Activated B cell treated with CpG ODN at 0.5 μM for 24 hours (primary cell): ENCODE data around the gene ZC3HAV1. TPM values are rescaled to one million over a fixed set of nuclear protein-coding genes. Genes with fewer than 3 reads are reported as not detected.
"Not testable (repeated sequence)": the region's sequence is repeated elsewhere in the genome, so short reads cannot be mapped to it uniquely, and the experiment has no call there.

Experiments used
- ATAC-seq: fragments of 200-7000 bp; cut with Tn5 transposase; one replicate; pipeline ENCODE4 v1.10.0; 2021; ENCODE audit warnings: low read depth, mild to moderate bottlenecking, moderate library complexity
- CTCF ChIA-PET: fragments of 350-600 bp; sonication (Branson Sonifier 250); formaldehyde crosslinking; loops from one replicate; lab custom pipeline; 2021; ENCODE audit warnings: antibody characterized with exemption; lab: Charles Lee
- POLR2A ChIA-PET: fragments of 350-600 bp; sonication (Branson Sonifier 250); formaldehyde crosslinking; loops from one replicate; lab custom pipeline; 2021; ENCODE audit warnings: antibody characterized with exemption; lab: Charles Lee
- DNase-seq: peaks from one replicate; pipeline ENCODE4 v3.0.0; 2022
- H3K27ac Mint-ChIP-seq: one replicate; pipeline ENCODE4 v1.8.0; 2020; ENCODE audit warnings: mixed read lengths
- H3K27me3 Mint-ChIP-seq: one replicate; pipeline ENCODE4 v1.8.0; 2021; ENCODE audit warnings: mixed read lengths
- H3K36me3 Mint-ChIP-seq: one replicate; pipeline ENCODE4 v1.8.0; 2021; ENCODE audit warnings: low read depth, mixed read lengths
- H3K4me1 Mint-ChIP-seq: one replicate; pipeline ENCODE4 v1.8.0; 2021; ENCODE audit warnings: mixed read lengths
- H3K4me3 Mint-ChIP-seq: one replicate; pipeline ENCODE4 v1.8.0; 2020; ENCODE audit warnings: mild to moderate bottlenecking, mixed read lengths
- H3K9me3 Mint-ChIP-seq: one replicate; pipeline ENCODE4 v1.8.0; 2020; ENCODE audit warnings: mixed read lengths
- CTCF ChIP-seq: fragments of 200-600 bp; IDR thresholded peaks from one replicate; pipeline ENCODE4 v1.8.0; 2022; ENCODE audit warnings: antibody characterized with exemption, mild to moderate bottlenecking
- intact Hi-C: fragments of 100-400 bp; cut with micrococcal nuclease; formaldehyde crosslinking; loops from one replicate; pipeline ENCODE4 v1.15.1; 2024
- total RNA-seq: library from RNA; stranded (reverse); gene quantifications from 2 replicates; pipeline ENCODE4 v1.2.3, GENCODE V29; 2022

ZC3HAV1 gene
- total RNA-seq, 1 donor from 2014 or later, result 80.7 TPM

DNA sequence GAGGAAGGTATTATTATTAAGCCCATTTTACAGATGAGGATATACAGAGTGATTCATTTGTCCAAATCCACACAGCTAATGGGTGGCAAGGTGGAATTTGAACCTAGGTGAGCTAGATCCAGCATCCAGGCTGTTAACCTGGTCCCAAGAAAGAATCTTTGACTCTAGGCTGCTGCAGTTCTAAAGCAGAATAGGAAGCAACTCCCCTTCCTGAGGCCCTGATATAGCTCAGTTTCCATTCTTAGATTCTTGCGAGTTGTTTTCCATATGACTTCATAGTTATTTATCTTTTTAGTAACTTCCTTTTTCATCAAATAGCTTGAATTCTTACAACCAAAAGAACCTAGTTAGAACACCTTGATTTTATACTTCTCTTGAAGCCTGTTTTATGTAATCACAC, 49.6 kb downstream of the ZC3HAV1 start:
- Mint-ChIP-seq H3K9me3 (no peaks in the 10 kb centered on the region), H3K36me3 (peaks cover 86% of the 10 kb centered on the region), H3K4me3 (no peak overlapping the region), H3K4me1 (peaks cover 5% of the 10 kb centered on the region), H3K27ac (peak overlapping the region; percentile 54), H3K27me3 (no peaks in the 10 kb centered on the region)
- ATAC-seq, result no peak
- TF ChIP-seq CTCF, result no peak
- intact Hi-C loops, result loop anchor here (2.0 kb wide), 1 partner anchor 15 kb away; no protein-coding TSS in a partner anchor
- ChIA-PET CTCF (interaction anchor here (1.6 kb wide), 1 partner anchor 15 kb away, joined by 5 read pairs; no protein-coding TSS in a partner anchor), POLR2A (no interaction called here)
- no peak for DNase-seq

GRCh38 chr7:139058943-139059342, 50.6 kb downstream of the ZC3HAV1 start:
- DNase-seq (no peak), ATAC-seq (no peak)
- Mint-ChIP-seq H3K27ac (no peak overlapping the region), H3K9me3 (no peaks in the 10 kb centered on the region), H3K27me3 (no peaks in the 10 kb centered on the region), H3K4me1 (peaks cover 5% of the 10 kb centered on the region), H3K4me3 (no peak overlapping the region), H3K36me3 (peaks cover 86% of the 10 kb centered on the region)
- intact Hi-C loops, result no loop called here
- CTCF ChIA-PET, result interaction anchor here (1.0 kb wide), 1 partner anchor 9 kb away, joined by 3 read pairs; no protein-coding TSS in a partner anchor
- no peak for TF ChIP-seq CTCF
- POLR2A ChIA-PET, result no interaction called here

- Mint-ChIP-seq H3K27ac (no peak overlapping the region), H3K27me3 (no peaks in the 10 kb centered on the region), H3K9me3 (no peaks in the 10 kb centered on the region), H3K4me1 (peaks cover 5% of the 10 kb centered on the region), H3K36me3 (peaks cover 83% of the 10 kb centered on the region), H3K4me3 (no peak overlapping the region)
- no peak for DNase-seq
- ChIA-PET POLR2A (no interaction called here), CTCF (interaction anchor here (1.3 kb wide), 1 partner anchor 19 kb away, joined by 5 read pairs; no protein-coding TSS in a partner anchor)
- ATAC-seq, result no peak
- intact Hi-C loops, result no loop called here
- TF ChIP-seq CTCF, result no peak
Observed at GRCh38 chr7:139055674-139056073, 53.8 kb downstream of the ZC3HAV1 start.

DNA sequence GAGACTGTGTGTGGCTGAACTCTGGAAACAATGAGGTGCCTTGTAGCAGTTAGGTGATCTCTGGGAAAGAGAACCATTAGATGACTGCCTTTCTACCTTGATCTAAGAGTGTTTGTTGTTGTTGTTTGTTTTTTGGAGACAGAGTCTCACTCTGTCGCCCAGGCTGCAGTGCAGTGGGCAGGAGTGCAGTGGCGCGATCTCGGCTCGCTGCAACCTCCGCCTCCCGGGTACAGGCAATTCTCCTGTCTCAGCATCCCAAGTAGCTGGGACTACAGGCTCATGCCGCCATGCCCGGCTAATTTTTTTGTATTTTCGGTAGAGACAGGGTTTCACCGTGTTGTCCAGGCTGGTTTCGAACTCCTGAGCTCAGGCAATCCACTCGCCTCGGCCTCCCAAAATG, 54.9 kb downstream of the ZC3HAV1 start:
- POLR2A ChIA-PET, H3K9me3 Mint-ChIP-seq, H3K27ac Mint-ChIP-seq, H3K4me3 Mint-ChIP-seq, ATAC-seq, H3K4me1 Mint-ChIP-seq, CTCF ChIA-PET, intact Hi-C loops, DNase-seq, H3K27me3 Mint-ChIP-seq: not testable (repeated sequence)
- peaks cover 83% of the 10 kb centered on the region for H3K36me3 Mint-ChIP-seq

GRCh38 chr7:139054101-139054500, 55.4 kb downstream of the ZC3HAV1 start:
- no peak for TF ChIP-seq CTCF
- DNase-seq (no peak), ATAC-seq (no peak)
- Mint-ChIP-seq H3K27me3 (no peaks in the 10 kb centered on the region), H3K4me3 (no peak overlapping the region), H3K27ac (no peak overlapping the region), H3K36me3 (peaks cover 87% of the 10 kb centered on the region), H3K9me3 (no peaks in the 10 kb centered on the region), H3K4me1 (peaks cover 2% of the 10 kb centered on the region)
- ChIA-PET CTCF (no interaction called here), POLR2A (interaction anchor here (1.2 kb wide), 1 partner anchor 9 kb away, joined by 9 read pairs; no protein-coding TSS in a partner anchor)
- intact Hi-C loops, result no loop called here

DNA sequence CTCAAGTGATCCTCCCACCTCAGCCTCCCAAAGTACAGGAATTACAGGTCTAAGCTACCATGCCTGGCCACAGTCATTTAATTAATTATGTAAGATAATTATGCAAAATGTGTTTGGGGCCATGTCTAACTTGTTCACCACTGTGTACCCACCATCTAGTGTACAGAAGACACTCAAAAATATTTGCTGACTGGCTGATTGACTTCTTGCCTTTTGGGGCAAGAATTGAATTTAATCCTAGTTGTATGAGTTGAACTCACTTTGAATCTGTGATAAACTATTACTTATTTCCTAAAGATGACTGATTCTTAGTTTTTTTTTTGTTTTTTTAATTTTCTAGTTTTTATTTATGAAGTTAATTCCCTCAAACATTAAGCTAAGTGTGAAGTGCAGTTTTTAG, 57.9 kb downstream of the ZC3HAV1 start:
- Mint-ChIP-seq H3K27ac (no peak overlapping the region), H3K27me3 (no peaks in the 10 kb centered on the region), H3K36me3 (peaks cover 90% of the 10 kb centered on the region), H3K4me3 (no peak overlapping the region), H3K4me1 (peaks cover 2% of the 10 kb centered on the region), H3K9me3 (no peaks in the 10 kb centered on the region)
- no peak for TF ChIP-seq CTCF
- intact Hi-C loops, result no loop called here
- CTCF ChIA-PET, result no interaction called here
- DNase-seq, result no peak
- POLR2A ChIA-PET, result no interaction called here
- no peak for ATAC-seq
